DOHH2 (cell line): ENCODE data around the gene BCL2.

ENCODE experiments used
- H3F3A ChIP-seq: fragments of 200-600 bp; sonication (generic), shearing (Covaris generic); 2 replicates; pipeline ENCODE4 v1.6.0; 2016; ENCODE audit warnings: antibody characterized with exemption, mild to moderate bottlenecking; ENCODE audit not compliant: control insufficient read depth, insufficient read depth
- H3K27ac ChIP-seq: fragments of 200-600 bp; sonication (generic); 2 replicates; pipeline ENCODE4 v1.5.1; 2014; ENCODE audit warnings: low read depth, mild to moderate bottlenecking, low read length, moderate library complexity
- H3K27me3 ChIP-seq: fragments of 200-600 bp; sonication (generic); 2 replicates; pipeline ENCODE4 v1.6.1; 2014; ENCODE audit warnings: mild to moderate bottlenecking, low read length, mixed read lengths; ENCODE audit not compliant: control insufficient read depth
- H3K36me3 ChIP-seq: fragments of 200-600 bp; sonication (generic); 2 replicates; pipeline ENCODE4 v1.6.1; 2014; ENCODE audit warnings: mild to moderate bottlenecking, low read length, moderate library complexity, mixed read lengths; ENCODE audit not compliant: control insufficient read depth
- H3K4me1 ChIP-seq: fragments of 200-600 bp; sonication (generic); 2 replicates; pipeline ENCODE4 v1.6.1; 2014; ENCODE audit warnings: mild to moderate bottlenecking, low read length, mixed read lengths; ENCODE audit not compliant: control insufficient read depth
- H3K4me2 ChIP-seq: fragments of 200-600 bp; sonication (generic); 2 replicates; pipeline ENCODE4 v1.6.0; 2014; ENCODE audit warnings: mild to moderate bottlenecking, low read length, moderate library complexity
- H3K4me3 ChIP-seq: fragments of 200-600 bp; sonication (generic); 2 replicates; pipeline ENCODE4 v1.5.1; 2014; ENCODE audit warnings: mild to moderate bottlenecking, low read length, mixed read lengths
- H3K79me2 ChIP-seq: fragments of 200-600 bp; sonication (generic); 2 replicates; pipeline ENCODE4 v1.6.1; 2014; ENCODE audit warnings: mild to moderate bottlenecking, low read length, mixed read lengths; ENCODE audit not compliant: control insufficient read depth
- H3K9me2 ChIP-seq: fragments of 200-600 bp; sonication (generic); replicated peaks from 2 replicates; pipeline ENCODE4 v1.6.1; 2014; ENCODE audit warnings: mild to moderate bottlenecking, low read length, mixed read lengths; ENCODE audit not compliant: control insufficient read depth
- H3K9me3 ChIP-seq: fragments of 200-600 bp; sonication (generic); 2 replicates; pipeline ENCODE4 v1.6.1; 2014; ENCODE audit warnings: antibody characterized with exemption, low read length, mixed read lengths; ENCODE audit not compliant: control insufficient read depth, insufficient read depth
- H4K20me1 ChIP-seq: fragments of 200-600 bp; sonication (generic); 2 replicates; pipeline ENCODE4 v1.6.0; 2014; ENCODE audit warnings: low read depth, mild to moderate bottlenecking, antibody characterized with exemption, low read length, moderate library complexity; ENCODE audit not compliant: control insufficient read depth, insufficient read depth
- CTCF ChIP-seq: fragments of 200-600 bp; sonication (generic); IDR thresholded peaks from one replicate; pipeline ENCODE4 v1.5.1; 2014; ENCODE audit warnings: antibody characterized with exemption, mild to moderate bottlenecking, low read depth, low read length; ENCODE audit not compliant: poor library complexity, severe bottlenecking
- EZH2phosphoT487 ChIP-seq: fragments of 200-600 bp; sonication (generic); IDR thresholded peaks from 2 replicates; pipeline ENCODE4 v1.6.1; 2017; ENCODE audit warnings: borderline replicate concordance, mild to moderate bottlenecking, antibody characterized with exemption, low read length, moderate library complexity, mixed read lengths

Gene BCL2

DNA sequence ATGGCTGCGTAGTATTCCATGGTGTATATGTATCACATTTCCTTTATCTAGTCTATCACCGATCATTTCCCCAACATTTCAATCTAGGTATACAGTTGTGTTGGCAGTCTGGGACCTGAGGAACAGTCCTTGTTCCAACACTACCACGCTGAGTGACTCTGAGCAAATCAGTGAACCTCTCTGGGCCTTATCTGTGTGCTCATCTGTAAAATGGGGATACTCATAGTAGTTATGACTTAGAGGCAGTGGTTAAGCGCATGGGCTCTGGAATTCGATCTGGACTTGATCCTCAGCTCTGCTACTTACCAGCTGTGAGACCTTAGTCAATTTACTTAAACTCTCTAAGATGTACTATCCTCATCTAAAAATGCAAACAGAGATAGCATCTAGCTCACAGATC, 85.1 kb downstream of the BCL2 start:
- no peaks in the 10 kb centered on the region for H3F3A ChIP-seq
- peaks cover 71% of the 10 kb centered on the region for H3K36me3 ChIP-seq
- H3K4me3 ChIP-seq = no peak overlapping the region
- TF ChIP-seq EZH2phosphoT487 (no peak), CTCF (no peak)
- H4K20me1 ChIP-seq = 0 out of 2 replicates have a peak, but pooled peaks cover 2% of the 10 kb centered on the region
- H3K9me2 ChIP-seq = no peaks in the 10 kb centered on the region
- H3K4me2 ChIP-seq = no peak overlapping the region
- no peak overlapping the region for H3K27ac ChIP-seq
- no peaks in the 10 kb centered on the region for H3K4me1 ChIP-seq
- no peaks in the 10 kb centered on the region for H3K9me3 ChIP-seq
- H3K79me2 ChIP-seq = peaks cover 93% of the 10 kb centered on the region
- H3K27me3 ChIP-seq = no peaks in the 10 kb centered on the region

DNA sequence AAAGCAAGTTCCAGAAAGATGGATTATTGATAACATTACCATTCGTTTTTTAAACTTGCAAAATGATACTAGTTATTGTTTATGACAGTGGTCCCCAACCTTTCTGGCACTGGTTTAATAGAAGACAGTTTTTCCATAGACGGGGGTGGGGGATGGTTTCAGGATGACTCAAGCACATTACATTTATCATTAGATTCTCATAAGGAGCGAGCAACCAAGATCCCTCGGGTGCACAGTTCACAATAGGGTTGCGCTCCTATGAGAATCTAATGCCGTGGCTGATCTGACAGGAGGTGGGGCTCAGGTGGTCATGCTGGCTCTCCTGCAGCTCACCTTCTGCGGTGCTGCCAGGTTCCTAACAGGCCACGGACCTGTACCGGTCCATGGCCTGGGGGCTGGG, 86.2 kb downstream of the BCL2 start:
- no peak overlapping the region for H3K27ac ChIP-seq
- H3K4me1 ChIP-seq = no peaks in the 10 kb centered on the region
- H3K9me2 ChIP-seq = no peaks in the 10 kb centered on the region
- no peaks in the 10 kb centered on the region for H3K27me3 ChIP-seq
- TF ChIP-seq EZH2phosphoT487 (no peak), CTCF (no peak)
- no peak overlapping the region for H3K4me3 ChIP-seq
- peaks cover 90% of the 10 kb centered on the region for H3K79me2 ChIP-seq
- no peaks in the 10 kb centered on the region for H3K9me3 ChIP-seq
- no peaks in the 10 kb centered on the region for H3F3A ChIP-seq
- H4K20me1 ChIP-seq = no peaks in the 10 kb centered on the region
- H3K4me2 ChIP-seq = no peak overlapping the region
- peaks cover 65% of the 10 kb centered on the region for H3K36me3 ChIP-seq

DNA sequence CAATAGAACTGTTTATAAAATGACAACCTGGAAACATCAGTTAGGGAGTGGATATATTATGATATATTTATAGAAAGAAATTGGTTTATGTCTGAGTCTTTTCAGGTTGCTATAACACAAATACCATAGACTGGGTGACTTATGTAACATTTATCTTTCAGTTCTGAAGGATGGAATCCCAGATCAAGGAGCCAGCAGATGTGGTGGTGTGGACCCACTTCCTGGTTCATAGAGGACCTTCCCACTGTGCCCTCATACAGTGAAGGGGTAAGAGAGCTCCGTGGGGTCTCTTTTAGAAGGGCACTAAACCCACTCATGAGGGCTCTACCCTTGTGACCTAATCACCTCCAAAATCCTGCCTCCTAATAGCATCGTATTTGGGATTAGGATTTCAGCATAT, 86.7 kb downstream of the BCL2 start:
- TF ChIP-seq EZH2phosphoT487 (no peak), CTCF (no peak)
- Histone ChIP-seq H3F3A (no peaks in the 10 kb centered on the region), H3K4me3 (no peak overlapping the region), H3K9me3 (no peaks in the 10 kb centered on the region), H4K20me1 (no peaks in the 10 kb centered on the region), H3K4me1 (no peaks in the 10 kb centered on the region), H3K4me2 (no peak overlapping the region), H3K27me3 (no peaks in the 10 kb centered on the region), H3K36me3 (peaks cover 63% of the 10 kb centered on the region), H3K27ac (no peak overlapping the region), H3K79me2 (peaks cover 90% of the 10 kb centered on the region), H3K9me2 (no peaks in the 10 kb centered on the region)

GRCh38 chr18:63229971-63230370, 89.6 kb downstream of the BCL2 start:
- H4K20me1 ChIP-seq = no peaks in the 10 kb centered on the region
- no peak overlapping the region for H3K27ac ChIP-seq
- no peaks in the 10 kb centered on the region for H3K27me3 ChIP-seq
- peaks cover 94% of the 10 kb centered on the region for H3K79me2 ChIP-seq
- peaks cover 59% of the 10 kb centered on the region for H3K36me3 ChIP-seq
- H3K4me2 ChIP-seq = no peak overlapping the region
- peaks cover 13% of the 10 kb centered on the region for H3K4me1 ChIP-seq
- no peaks in the 10 kb centered on the region for H3K9me2 ChIP-seq
- TF ChIP-seq EZH2phosphoT487 = no peak
- no peak for TF ChIP-seq CTCF
- no peaks in the 10 kb centered on the region for H3F3A ChIP-seq
- no peaks in the 10 kb centered on the region for H3K9me3 ChIP-seq
- no peak overlapping the region for H3K4me3 ChIP-seq
